Umbilical cord (tissue), 2 donors: ENCODE data around the gene PRKAG3. TPM values are rescaled to one million over a fixed set of nuclear protein-coding genes. Genes with fewer than 3 reads are reported as not detected.
"Not testable (repeated sequence)": the region's sequence is repeated elsewhere in the genome, so short reads cannot be mapped to it uniquely, and the experiment has no call there.

Source experiments
- DNase-seq: peaks from one replicate; pipeline ENCODE4 v3.0.0-alpha.2; 2015; ENCODE audit warnings: low spot score
- total RNA-seq: library from RNA; depleted of rRNA; stranded (reverse); fragments of >200 nt; gene quantifications from one replicate; pipeline ENCODE4 v1.2.3, GENCODE V29; 2014; ENCODE audit warnings: low replicate concordance; ENCODE audit not compliant: insufficient read depth

The PRKAG3 gene
- total RNA-seq, 1 donor from 2014 or later = not detected

GRCh38 chr2:218781691-218782527 lies 49.7 kb downstream of the PRKAG3 start, which contains the start of gene CYP27A1:
CYP27A1 (plus strand) TSS chr2:218782147; CDS start chr2:218782183, 36 bp downstream.
- peak; percentile 66 for DNase-seq

GRCh38 chr2:218780851-218781690 lies 50.5 kb downstream of the PRKAG3 start:
- peak; percentile 49 for DNase-seq

GRCh38 chr2:218780046-218780445 lies 51.6 kb downstream of the PRKAG3 start:
- no peak for DNase-seq

- DNase-seq = no peak
Observed at GRCh38 chr2:218777276-218777990, 54.2 kb downstream of the PRKAG3 start.

- DNase-seq = no peak
Observed at GRCh38 chr2:218776488-218776887, 55.1 kb downstream of the PRKAG3 start.

- DNase-seq = no peak
Observed at GRCh38 chr2:218773881-218774280, 57.7 kb downstream of the PRKAG3 start.

- DNase-seq = not testable (repeated sequence)
Observed at GRCh38 chr2:218772759-218773158, 58.8 kb downstream of the PRKAG3 start.

Other genes starting within 250 kb of the PRKAG3 start
- gene PLCD4, start 223.9 kb downstream of the PRKAG3 start, total RNA-seq = 7.2 TPM
- gene ZNF142, start 172.2 kb downstream of the PRKAG3 start, total RNA-seq = 5.1 TPM
- 21.4 TPM for gene BCS1L, start 172.1 kb downstream of the PRKAG3 start, total RNA-seq
- 9.9 TPM for gene RNF25, start 159.8 kb downstream of the PRKAG3 start, total RNA-seq
- 21.9 TPM for gene STK36, start 159.7 kb downstream of the PRKAG3 start, total RNA-seq
- gene TTLL4, start 121.0 kb downstream of the PRKAG3 start, total RNA-seq = 2.4 TPM
- gene CYP27A1, start 49.7 kb downstream of the PRKAG3 start, total RNA-seq = 13.2 TPM
- 3.9 TPM for gene WNT6, start 28.0 kb upstream of the PRKAG3 start, total RNA-seq
- gene WNT10A, start 49.0 kb upstream of the PRKAG3 start, total RNA-seq = 3.6 TPM
- not detected for gene CDK5R2, start 127.9 kb upstream of the PRKAG3 start, total RNA-seq
- gene FEV, start 153.4 kb upstream of the PRKAG3 start, total RNA-seq = not detected
- gene CRYBA2, start 161.6 kb upstream of the PRKAG3 start, total RNA-seq = not detected
- gene CFAP65, start 209.7 kb upstream of the PRKAG3 start, total RNA-seq = 2.9 TPM
- not detected for gene IHH, start 229.1 kb upstream of the PRKAG3 start, total RNA-seq